MM.1S (cell line): ENCODE data around the gene KRTAP19-3.

ENCODE experiments used
- CTCF ChIP-seq: fragments of 300-600 bp; sonication (generic); IDR thresholded peaks from 2 replicates; pipeline ENCODE4 v1.5.1; 2016; ENCODE audit warnings: antibody characterized with exemption, low read length, mixed read lengths
- EZH2 ChIP-seq: fragments of 300-600 bp; sonication (generic); optimal IDR thresholded peaks from 2 replicates; pipeline ENCODE3; 2017; ENCODE audit warnings: low read depth, mild to moderate bottlenecking, antibody characterized with exemption, low read length, mixed read lengths
- EZH2phosphoT487 ChIP-seq: fragments of 300-600 bp; sonication (generic); IDR thresholded peaks from 2 replicates; pipeline ENCODE4 v1.6.1; 2018; ENCODE audit warnings: antibody characterized with exemption, low read length

- TF ChIP-seq CTCF (no peak), EZH2phosphoT487 (no peak), EZH2 (no peak)
These were observed 11.7 kb downstream of the KRTAP19-3 start, which contains the start of gene KRTAP19-1 for GRCh38 chr21:30480145-30480544.
